GM23248 (cell line): ENCODE data around the gene FHOD3. TPM values are rescaled to one million over a fixed set of nuclear protein-coding genes. Genes with fewer than 3 reads are reported as not detected.

Source experiments
- DNase-seq: peaks from one replicate; pipeline ENCODE4 v3.0.0-alpha.2; 2015
- H2AFZ ChIP-seq: fragments of 200-600 bp; sonication (generic); 2 replicates; pipeline ENCODE4 v1.6.1; 2016; ENCODE audit warnings: antibody characterized with exemption
- H3F3A ChIP-seq: fragments of 200-600 bp; sonication (generic); 2 replicates; pipeline ENCODE4 v1.6.1; 2016; ENCODE audit warnings: mild to moderate bottlenecking, antibody characterized with exemption, mixed run types; ENCODE audit not compliant: insufficient read depth
- H3K27ac ChIP-seq: fragments of 200-600 bp; sonication (generic); 2 replicates; pipeline ENCODE4 v1.5.1; 2016; ENCODE audit warnings: mild to moderate bottlenecking
- H3K27me3 ChIP-seq: fragments of 200-600 bp; sonication (generic); replicated peaks from 2 replicates; pipeline ENCODE4 v1.6.1; 2016; ENCODE audit warnings: mild to moderate bottlenecking; ENCODE audit not compliant: insufficient read depth
- H3K36me3 ChIP-seq: fragments of 200-600 bp; sonication (generic); 2 replicates; pipeline ENCODE4 v1.6.1; 2016; ENCODE audit warnings: low read depth, mild to moderate bottlenecking
- H3K4me1 ChIP-seq: fragments of 200-600 bp; sonication (generic); 2 replicates; pipeline ENCODE4 v1.6.1; 2016; ENCODE audit warnings: mild to moderate bottlenecking; ENCODE audit not compliant: insufficient read depth
- H3K4me2 ChIP-seq: fragments of 200-600 bp; sonication (generic); one replicate; pipeline ENCODE4 v1.6.1; 2016; ENCODE audit warnings: mild to moderate bottlenecking; ENCODE audit not compliant: unreplicated experiment
- H3K4me3 ChIP-seq: fragments of 200-600 bp; sonication (generic); 2 replicates; pipeline ENCODE4 v1.5.1; 2016; ENCODE audit warnings: mild to moderate bottlenecking
- H3K79me2 ChIP-seq: fragments of 200-600 bp; sonication (generic); 2 replicates; pipeline ENCODE4 v1.6.1; 2016; ENCODE audit warnings: mild to moderate bottlenecking; ENCODE audit not compliant: insufficient read depth
- H3K9ac ChIP-seq: fragments of 200-600 bp; sonication (generic); 2 replicates; pipeline ENCODE4 v1.6.1; 2016; ENCODE audit warnings: mild to moderate bottlenecking
- H3K9me2 ChIP-seq: fragments of 200-600 bp; sonication (generic); 2 replicates; pipeline ENCODE4 v1.6.1; 2016; ENCODE audit warnings: mixed run types, mild to moderate bottlenecking, moderate library complexity; ENCODE audit not compliant: insufficient read depth
- H3K9me3 ChIP-seq: fragments of 200-600 bp; sonication (generic); one replicate; pipeline ENCODE4 v1.6.1; 2017; ENCODE audit warnings: low read depth
- H4K20me1 ChIP-seq: fragments of 200-600 bp; sonication (generic); 2 replicates; pipeline ENCODE4 v1.6.0; 2016; ENCODE audit not compliant: insufficient read depth
- EZH2 ChIP-seq: fragments of 200-600 bp; sonication (generic); IDR thresholded peaks from 2 replicates; pipeline ENCODE4 v1.6.1; 2018; ENCODE audit warnings: antibody characterized with exemption, mild to moderate bottlenecking; ENCODE audit not compliant: insufficient read depth, poor library complexity, severe bottlenecking
- EZH2phosphoT487 ChIP-seq: fragments of 200-600 bp; sonication (generic); IDR thresholded peaks from 2 replicates; pipeline ENCODE4 v1.6.1; 2018; ENCODE audit warnings: antibody characterized with exemption, moderate library complexity, mild to moderate bottlenecking, low read depth; ENCODE audit not compliant: insufficient read depth
- WGBS, 2 experiments: methylation state at CpG; one replicate each; pipeline ENCODE4 v1.1.6; 2015 to 2017; ENCODE audit warnings: low lambda C conversion rate in 2 of 2, low coverage in 1 of 2; ENCODE audit errors: missing lambda C conversion rate in 2 of 2; 5-methylcytosine and 5-hydroxymethylcytosine counted together
- in situ Hi-C: fragments of 300-500 bp; cut with MboI; formaldehyde crosslinking; loops from 2 replicates; pipeline ENCODE4 v1.15.0; 2020
- polyA plus RNA-seq: library from polyadenylated mRNA; unstranded; fragments of >200 nt; fragmentation: Nextera tagmentation; extraction: Ambion mirVana; gene quantifications from 2 replicates; pipeline ENCODE4 v1.2.1, GENCODE V29; 2016
- total RNA-seq: library from RNA; depleted of rRNA; stranded (reverse); fragments of >200 nt; shearing (Covaris generic); gene quantifications from 2 replicates; pipeline ENCODE4 v1.2.3, GENCODE V29; 2014

The FHOD3 gene
- total and polyA plus RNA-seq, 2 experiments from 2014 or later = 1.6 to 10.1 TPM

GRCh38 chr18:36378205-36378604 is 80.7 kb downstream of the FHOD3 start:
- 74 to 85% methylated on average over 2 of the region's 2 CpGs for WGBS, 2 experiments
- no peaks in the 10 kb centered on the region for H3K79me2 ChIP-seq
- in situ Hi-C loops = no loop called here

GRCh38 chr18:36379435-36379984 is 82.0 kb downstream of the FHOD3 start:
- H3K4me1 ChIP-seq = peaks cover 12% of the 10 kb centered on the region
- no peak overlapping the region for H3K4me2 ChIP-seq
- H3K9me2 ChIP-seq = no peaks in the 10 kb centered on the region
- no peaks in the 10 kb centered on the region for H3K36me3 ChIP-seq
- no peak overlapping the region for H2AFZ ChIP-seq
- H3K27ac ChIP-seq = no peak overlapping the region
- H3K4me3 ChIP-seq = no peak overlapping the region
- no peak overlapping the region for H3K9ac ChIP-seq
- no peaks in the 10 kb centered on the region for H3K27me3 ChIP-seq
- H3K79me2 ChIP-seq = no peaks in the 10 kb centered on the region
- H3F3A ChIP-seq = peaks cover 6% of the 10 kb centered on the region; the same call in 1 of the 2 replicates
- 92 to 98% methylated on average over 2 of the region's 2 CpGs for WGBS, 2 experiments
- in situ Hi-C loops = no loop called here
- no peak for DNase-seq
- no peaks in the 10 kb centered on the region for H4K20me1 ChIP-seq
- H3K9me3 ChIP-seq = no peaks in the 10 kb centered on the region
- TF ChIP-seq EZH2 (no peak), EZH2phosphoT487 (no peak)

More at GRCh38 chr18:36378205-36378604, 80.7 kb downstream of the FHOD3 start:
- Histone ChIP-seq H3F3A (peaks cover 6% of the 10 kb centered on the region; the same call in 1 of the 2 replicates), H3K9ac (no peak overlapping the region), H4K20me1 (no peaks in the 10 kb centered on the region), H3K36me3 (no peaks in the 10 kb centered on the region), H3K4me2 (no peak overlapping the region), H3K27me3 (no peaks in the 10 kb centered on the region), H2AFZ (no peak overlapping the region), H3K9me3 (no peaks in the 10 kb centered on the region), H3K4me3 (no peak overlapping the region), H3K4me1 (peaks cover 21% of the 10 kb centered on the region), H3K27ac (no peak overlapping the region), H3K9me2 (no peaks in the 10 kb centered on the region)
- DNase-seq = peak; percentile 23
- no peak for TF ChIP-seq EZH2
- TF ChIP-seq EZH2phosphoT487 = no peak

DNA sequence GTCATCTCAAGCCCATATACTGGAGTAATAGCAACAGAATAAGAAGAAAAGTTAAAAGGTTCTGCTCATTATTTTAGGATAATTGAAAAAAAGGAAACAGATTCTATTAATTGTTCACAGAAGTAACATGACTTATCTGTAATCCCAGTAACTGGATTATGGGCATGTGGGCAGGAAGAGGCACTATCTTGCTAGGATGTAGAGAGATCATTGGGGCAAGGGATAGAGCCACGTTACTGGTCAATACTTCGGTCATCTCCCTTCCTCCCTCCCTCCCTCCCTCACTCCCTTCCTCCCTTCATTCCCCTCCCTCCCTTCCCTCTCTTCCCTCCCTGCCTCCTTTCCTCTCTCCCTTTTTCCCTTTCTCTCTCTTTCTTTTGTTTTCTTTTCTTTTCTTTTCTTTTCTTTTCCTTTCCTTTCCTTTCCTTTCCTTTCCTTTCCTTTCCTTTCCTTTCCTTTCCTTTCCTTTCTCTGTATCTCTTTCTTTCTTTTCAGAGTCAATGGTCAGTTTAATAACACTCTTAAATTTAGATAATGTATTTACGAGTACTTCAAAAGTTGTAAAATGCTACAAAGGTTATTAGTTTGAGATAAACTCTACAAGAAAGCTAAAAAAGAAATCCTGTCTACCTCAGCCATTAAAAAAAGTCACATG is 82.8 kb downstream of the FHOD3 start:
- Histone ChIP-seq H3F3A (peaks cover 6% of the 10 kb centered on the region; the same call in 1 of the 2 replicates), H3K4me2 (no peak overlapping the region), H3K9me2 (no peaks in the 10 kb centered on the region), H3K27ac (no peak overlapping the region), H3K36me3 (no peaks in the 10 kb centered on the region), H3K79me2 (no peaks in the 10 kb centered on the region), H3K9me3 (no peaks in the 10 kb centered on the region), H3K27me3 (no peaks in the 10 kb centered on the region), H4K20me1 (no peaks in the 10 kb centered on the region), H3K4me1 (peaks cover 10% of the 10 kb centered on the region), H2AFZ (no peak overlapping the region), H3K4me3 (no peak overlapping the region), H3K9ac (no peak overlapping the region)
- 95 to 100% methylated on average over 1 to 3 of the region's 3 CpGs for WGBS, 2 experiments
- TF ChIP-seq EZH2phosphoT487 (no peak), EZH2 (no peak)
- no peak for DNase-seq
- in situ Hi-C loops = no loop called here

DNA sequence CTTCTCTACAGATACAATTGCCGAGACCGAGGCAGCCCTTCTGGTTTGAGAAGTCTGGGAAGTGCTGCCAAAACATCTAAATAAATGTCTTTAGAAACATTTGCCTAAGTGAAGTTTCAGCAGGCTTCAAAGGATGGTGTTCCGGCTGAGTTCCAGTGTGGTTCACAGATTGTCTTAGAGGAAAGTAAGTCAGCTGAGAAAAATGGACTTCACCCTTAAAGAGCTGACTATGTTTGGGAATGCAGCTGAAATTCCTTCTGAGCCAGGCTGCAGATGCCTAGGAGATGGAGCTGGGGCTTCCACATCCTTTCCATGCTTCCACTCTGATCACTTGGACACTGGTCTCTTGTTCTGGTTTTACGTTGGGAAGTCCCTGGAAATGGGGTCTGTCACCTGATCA is 83.6 kb downstream of the FHOD3 start:
- no peak overlapping the region for H3K9ac ChIP-seq
- no peak overlapping the region for H2AFZ ChIP-seq
- no peaks in the 10 kb centered on the region for H3K79me2 ChIP-seq
- no peaks in the 10 kb centered on the region for H3K27me3 ChIP-seq
- DNase-seq = no peak
- 88 to 91% methylated on average over 4 of the region's 4 CpGs for WGBS, 2 experiments
- H3K9me2 ChIP-seq = no peaks in the 10 kb centered on the region
- H3K9me3 ChIP-seq = no peaks in the 10 kb centered on the region
- no peak overlapping the region for H3K4me2 ChIP-seq
- H3K4me1 ChIP-seq = peaks cover 7% of the 10 kb centered on the region
- no peaks in the 10 kb centered on the region for H4K20me1 ChIP-seq
- no peaks in the 10 kb centered on the region for H3K36me3 ChIP-seq
- in situ Hi-C loops = no loop called here
- peaks cover 2% of the 10 kb centered on the region; the same call in 1 of the 2 replicates for H3F3A ChIP-seq
- H3K4me3 ChIP-seq = no peak overlapping the region
- H3K27ac ChIP-seq = no peak overlapping the region
- TF ChIP-seq EZH2 = no peak
- no peak for TF ChIP-seq EZH2phosphoT487
